A673 (cell line): ENCODE measurements around the gene FGR. TPM values are rescaled to one million over a fixed set of nuclear protein-coding genes. Genes with fewer than 3 reads are reported as not detected.

Source experiments
- BruUV-seq: library from RNA; stranded (reverse); fragments of 400-500 nt; replicated peaks from 2 replicates; lab custom pipeline; 2021; lab: Mats Ljungman, UMichigan
- CTCF ChIA-PET: fragments of 300-600 bp; sonication (Branson Sonifier 250); formaldehyde crosslinking; loops from one replicate; lab custom pipeline; 2022; ENCODE audit warnings: antibody characterized with exemption; lab: Charles Lee
- POLR2A ChIA-PET: fragments of 300-600 bp; sonication (Branson Sonifier 250); formaldehyde crosslinking; loops from one replicate; lab custom pipeline; 2022; ENCODE audit warnings: antibody characterized with exemption; ENCODE audit not compliant: low non-redundant PET; lab: Charles Lee
- DNase-seq: peaks from one replicate; pipeline ENCODE4 v3.0.0-alpha.2; 2015; ENCODE audit warnings: low spot score
- H3K27ac ChIP-seq: fragments of 200-600 bp; sonication (generic); 2 replicates; pipeline ENCODE4 v1.5.1; 2016; ENCODE audit warnings: mixed run types, low read depth, mild to moderate bottlenecking, mixed read lengths, antibody characterized with exemption, low read length; ENCODE audit not compliant: poor library complexity, severe bottlenecking
- H3K27me3 ChIP-seq: fragments of 200-600 bp; sonication (generic); replicated peaks from 2 replicates; pipeline ENCODE4 v1.6.1; 2017; ENCODE audit warnings: mixed run types, low read depth, mild to moderate bottlenecking, mixed read lengths, antibody characterized with exemption, low read length; ENCODE audit not compliant: insufficient read depth, poor library complexity
- H3K36me3 ChIP-seq: fragments of 200-600 bp; sonication (generic); 2 replicates; pipeline ENCODE4 v1.6.1; 2016; ENCODE audit warnings: mixed run types, mild to moderate bottlenecking, mixed read lengths, antibody characterized with exemption, low read length; ENCODE audit not compliant: insufficient read depth, poor library complexity, severe bottlenecking
- H3K4me1 ChIP-seq: fragments of 200-600 bp; sonication (generic); 2 replicates; pipeline ENCODE4 v1.6.1; 2017; ENCODE audit warnings: mixed run types, mild to moderate bottlenecking, mixed read lengths, antibody characterized with exemption, low read length; ENCODE audit not compliant: insufficient read depth, poor library complexity, severe bottlenecking
- H3K4me3 ChIP-seq: fragments of 200-600 bp; sonication (generic); 2 replicates; pipeline ENCODE4 v1.5.1; 2016; ENCODE audit warnings: low read depth, mixed run types, mild to moderate bottlenecking, mixed read lengths, low read length; ENCODE audit not compliant: poor library complexity, severe bottlenecking
- H3K9me3 ChIP-seq: fragments of 200-600 bp; sonication (generic); 2 replicates; pipeline ENCODE4 v1.6.1; 2016; ENCODE audit warnings: mixed run types, low read depth, mild to moderate bottlenecking, mixed read lengths, antibody characterized with exemption, low read length; ENCODE audit not compliant: poor library complexity, severe bottlenecking
- EZH2 ChIP-seq: fragments of 200-600 bp; sonication (generic); IDR thresholded peaks from 2 replicates; pipeline ENCODE4 v1.6.1; 2017; ENCODE audit warnings: borderline replicate concordance, low read depth, mild to moderate bottlenecking, mixed read lengths, antibody characterized with exemption, low read length; ENCODE audit not compliant: poor library complexity, severe bottlenecking
- intact Hi-C: fragments of 100-400 bp; cut with micrococcal nuclease; formaldehyde crosslinking; loops from one replicate; pipeline ENCODE4 v1.10.0; 2022; ENCODE audit not compliant: unreplicated experiment
- total RNA-seq: library from RNA; stranded (reverse); gene quantifications from 2 replicates; pipeline ENCODE4 v1.2.3, GENCODE V29; 2021
- TF ChIP-seq, protein P1 (sequence below): fragments of 300-800, 200-600 bp; sonication (generic); conservative IDR thresholded peaks from 2 replicates; pipeline ENCODE4 v1.5.1; 2017; ENCODE audit warnings: low read depth, mild to moderate bottlenecking, antibody characterized with exemption, low read length, moderate library complexity, mixed read lengths

The FGR gene
- total RNA-seq, 1 experiment from 2014 or later, result not detected

- Histone ChIP-seq H3K27ac (no peak overlapping the region), H3K9me3 (no peaks in the 10 kb centered on the region), H3K4me1 (no peaks in the 10 kb centered on the region), H3K27me3 (no peaks in the 10 kb centered on the region), H3K4me3 (peak overlapping the region; percentile 38), H3K36me3 (no peaks in the 10 kb centered on the region)
- DNase-seq, result no peak
- intact Hi-C loops, result no loop called here
- no TSS peak for BruUV-seq
- ChIA-PET CTCF (no interaction called here), POLR2A (no interaction called here)
- TF ChIP-seq, protein P1, sequence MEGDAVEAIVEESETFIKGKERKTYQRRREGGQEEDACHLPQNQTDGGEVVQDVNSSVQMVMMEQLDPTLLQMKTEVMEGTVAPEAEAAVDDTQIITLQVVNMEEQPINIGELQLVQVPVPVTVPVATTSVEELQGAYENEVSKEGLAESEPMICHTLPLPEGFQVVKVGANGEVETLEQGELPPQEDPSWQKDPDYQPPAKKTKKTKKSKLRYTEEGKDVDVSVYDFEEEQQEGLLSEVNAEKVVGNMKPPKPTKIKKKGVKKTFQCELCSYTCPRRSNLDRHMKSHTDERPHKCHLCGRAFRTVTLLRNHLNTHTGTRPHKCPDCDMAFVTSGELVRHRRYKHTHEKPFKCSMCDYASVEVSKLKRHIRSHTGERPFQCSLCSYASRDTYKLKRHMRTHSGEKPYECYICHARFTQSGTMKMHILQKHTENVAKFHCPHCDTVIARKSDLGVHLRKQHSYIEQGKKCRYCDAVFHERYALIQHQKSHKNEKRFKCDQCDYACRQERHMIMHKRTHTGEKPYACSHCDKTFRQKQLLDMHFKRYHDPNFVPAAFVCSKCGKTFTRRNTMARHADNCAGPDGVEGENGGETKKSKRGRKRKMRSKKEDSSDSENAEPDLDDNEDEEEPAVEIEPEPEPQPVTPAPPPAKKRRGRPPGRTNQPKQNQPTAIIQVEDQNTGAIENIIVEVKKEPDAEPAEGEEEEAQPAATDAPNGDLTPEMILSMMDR, result no peak
- TF ChIP-seq EZH2, result no peak
Observed at GRCh38 chr1:27633640-27634176, 1.3 kb downstream of the FGR start.

DNA sequence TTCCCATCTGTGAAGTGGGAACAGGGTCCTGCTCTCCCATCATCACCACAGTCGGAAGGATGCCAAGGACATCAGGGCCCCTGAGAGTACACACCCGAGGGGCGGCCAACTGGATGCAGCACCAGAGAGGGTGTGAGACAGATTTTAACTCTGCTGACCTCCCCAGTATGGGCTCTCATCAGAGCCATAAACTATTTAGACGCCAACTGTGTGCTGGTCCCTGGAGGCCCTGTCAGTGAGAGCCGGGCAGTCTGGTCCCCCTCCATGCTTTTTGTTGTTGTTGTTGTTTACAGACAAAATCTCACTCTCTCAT, 1.7 kb downstream of the FGR start:
- no peak for DNase-seq
- BruUV-seq, result no TSS peak
- POLR2A ChIA-PET, result no interaction called here

GRCh38 chr1:27632387-27633297, 2.3 kb downstream of the FGR start:
- no peaks in the 10 kb centered on the region for H3K27me3 ChIP-seq
- POLR2A ChIA-PET, result no interaction called here

More for the DNA sequence above, 1.7 kb downstream of the FGR start:
- CTCF ChIA-PET, result no interaction called here
- TF ChIP-seq, protein P1, result no peak
- no peak for TF ChIP-seq EZH2
- Histone ChIP-seq H3K4me3 (no peak overlapping the region), H3K27me3 (no peaks in the 10 kb centered on the region), H3K27ac (no peak overlapping the region), H3K9me3 (no peaks in the 10 kb centered on the region), H3K36me3 (no peaks in the 10 kb centered on the region), H3K4me1 (no peaks in the 10 kb centered on the region)
- intact Hi-C loops, result no loop called here

More at GRCh38 chr1:27632387-27633297, 2.3 kb downstream of the FGR start:
- CTCF ChIA-PET, result no interaction called here
- H3K4me3 ChIP-seq, result no peak overlapping the region
- DNase-seq, result no peak
- no peaks in the 10 kb centered on the region for H3K36me3 ChIP-seq
- BruUV-seq, result no TSS peak
- TF ChIP-seq EZH2, result no peak
- TF ChIP-seq, protein P1, result no peak
- H3K27ac ChIP-seq, result no peak overlapping the region
- no peaks in the 10 kb centered on the region for H3K9me3 ChIP-seq
- intact Hi-C loops, result no loop called here
- no peaks in the 10 kb centered on the region for H3K4me1 ChIP-seq
